Neural progenitor cell (in vitro differentiated cells): ENCODE data around the gene SAPCD2. TPM values are rescaled to one million over a fixed set of nuclear protein-coding genes. Genes with fewer than 3 reads are reported as not detected.
"Not testable (repeated sequence)": the region's sequence is repeated elsewhere in the genome, so short reads cannot be mapped to it uniquely, and the experiment has no call there.

Experiments
- DNase-seq: peaks from one replicate; pipeline ENCODE4 v3.0.0-alpha.2; 2016; ENCODE audit warnings: low spot score
- H2AFZ ChIP-seq: fragments of 200-600 bp; sonication (generic); replicated peaks from 2 replicates; pipeline ENCODE4 v1.6.1; 2016; ENCODE audit warnings: antibody characterized with exemption
- H3F3A ChIP-seq: fragments of 200-600 bp; sonication (generic); 2 replicates; pipeline ENCODE4 v1.6.1; 2016; ENCODE audit warnings: antibody characterized with exemption, low read depth
- H3K27ac ChIP-seq: fragments of 200-600 bp; sonication (generic); 2 replicates; pipeline ENCODE4 v1.5.1; 2016; ENCODE audit warnings: mild to moderate bottlenecking
- H3K27me3 ChIP-seq: fragments of 200-600 bp; sonication (generic); 2 replicates; pipeline ENCODE4 v1.6.1; 2016; ENCODE audit warnings: mild to moderate bottlenecking, moderate library complexity
- H3K36me3 ChIP-seq: fragments of 200-600 bp; sonication (generic); 2 replicates; pipeline ENCODE4 v1.5.1; 2016
- H3K4me1 ChIP-seq: fragments of 200-600 bp; sonication (generic); 2 replicates; pipeline ENCODE4 v1.6.1; 2016; ENCODE audit warnings: mixed run types
- H3K4me2 ChIP-seq: fragments of 200-600 bp; sonication (generic); 2 replicates; pipeline ENCODE4 v1.6.1; 2016
- H3K4me3 ChIP-seq: fragments of 200-600 bp; sonication (generic); 2 replicates; pipeline ENCODE4 v1.5.1; 2016
- H3K79me2 ChIP-seq: fragments of 200-600 bp; sonication (generic); 2 replicates; pipeline ENCODE4 v1.6.1; 2016; ENCODE audit warnings: low read depth
- H3K9ac ChIP-seq: fragments of 200-600 bp; sonication (generic); 2 replicates; pipeline ENCODE4 v1.6.1; 2016
- H3K9me3 ChIP-seq: fragments of 200-600 bp; sonication (generic); 2 replicates; pipeline ENCODE4 v1.5.1; 2016; ENCODE audit warnings: low read depth
- H4K20me1 ChIP-seq: fragments of 200-600 bp; sonication (generic); 2 replicates; pipeline ENCODE4 v1.6.1; 2016; ENCODE audit warnings: low read depth
- H3K27ac Mint-ChIP-seq: 3 replicates; pipeline ENCODE4 v1.8.0; 2021; ENCODE audit warnings: mixed read lengths
- H3K27me3 Mint-ChIP-seq: 2 replicates; pipeline ENCODE4 v1.8.0; 2022; ENCODE audit warnings: low read depth, mild to moderate bottlenecking, inconsistent platforms, moderate library complexity, mixed read lengths; ENCODE audit not compliant: insufficient read depth
- H3K36me3 Mint-ChIP-seq: 3 replicates; pipeline ENCODE4 v1.8.0; 2021; ENCODE audit warnings: mixed read lengths
- H3K4me1 Mint-ChIP-seq: 3 replicates; pipeline ENCODE4 v1.8.0; 2021; ENCODE audit warnings: mixed read lengths
- H3K4me3 Mint-ChIP-seq: 3 replicates; pipeline ENCODE4 v1.8.0; 2021; ENCODE audit warnings: mild to moderate bottlenecking, moderate library complexity, mixed read lengths
- H3K9me3 Mint-ChIP-seq: 3 replicates; pipeline ENCODE4 v1.8.0; 2020; ENCODE audit warnings: mixed read lengths
- CTCF ChIP-seq: fragments of 200-600 bp; sonication (generic); IDR thresholded peaks from 2 replicates; pipeline ENCODE4 v1.5.1; 2017; ENCODE audit warnings: antibody characterized with exemption, mild to moderate bottlenecking
- EZH2 ChIP-seq: fragments of 200-600 bp; sonication (generic); IDR thresholded peaks from 2 replicates; pipeline ENCODE4 v1.6.1; 2017; ENCODE audit warnings: antibody characterized with exemption, mild to moderate bottlenecking, moderate library complexity
- EZH2phosphoT487 ChIP-seq: fragments of 200-600 bp; sonication (generic); IDR thresholded peaks from 2 replicates; pipeline ENCODE4 v1.6.1; 2017; ENCODE audit warnings: antibody characterized with exemption
- total RNA-seq: library from RNA; depleted of rRNA; stranded (reverse); fragments of >200 nt; gene quantifications from 2 replicates; pipeline ENCODE4 v1.2.3, GENCODE V29; 2015; ENCODE audit warnings: low replicate concordance

The SAPCD2 gene
- total RNA-seq, 1 donor from 2014 or later, result 5.7 TPM

DNA sequence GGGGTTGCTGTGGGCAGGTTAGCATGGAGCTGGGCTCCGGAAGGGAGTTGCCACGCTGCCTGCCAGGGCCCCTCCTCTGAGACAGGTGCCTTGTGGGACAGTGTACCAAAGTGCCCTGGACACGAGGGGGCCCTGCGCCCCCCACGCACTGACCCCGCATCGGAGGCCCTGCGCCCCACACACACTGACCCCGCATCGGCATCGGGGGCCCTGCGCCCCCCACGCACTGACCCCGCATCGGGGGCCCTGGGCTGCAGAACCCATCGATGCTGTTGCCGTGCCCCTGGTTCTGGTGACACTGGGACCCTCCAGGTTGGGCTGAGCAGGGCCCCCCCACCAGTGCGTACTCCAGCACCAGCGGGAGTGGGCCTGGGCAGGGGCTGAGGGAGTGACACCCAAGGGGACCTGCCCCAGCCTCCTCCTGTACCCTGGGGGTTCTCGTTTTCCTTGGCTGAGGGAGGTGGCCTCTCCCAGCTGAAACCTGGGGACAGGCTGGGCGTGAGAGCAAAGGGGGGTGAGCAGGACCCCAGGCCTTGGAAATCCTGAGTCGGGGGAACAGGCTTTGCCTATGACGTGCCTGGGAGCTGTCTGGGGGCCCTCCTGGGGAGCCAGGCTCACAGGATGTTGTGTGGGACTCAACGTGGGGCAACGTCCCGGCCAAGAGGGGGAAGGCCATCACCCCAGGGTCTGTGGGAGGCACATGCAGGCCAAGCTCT is 6.9 kb downstream of the SAPCD2 start:
- no peak for DNase-seq
- peaks cover 5% of the 10 kb centered on the region for H3K27me3 Mint-ChIP-seq
- TF ChIP-seq CTCF (no peak), EZH2phosphoT487 (no peak), EZH2 (no peak)
- no peak overlapping the region for H3K4me3 ChIP-seq
- H3K9me3 ChIP-seq, result no peaks in the 10 kb centered on the region
- no peak overlapping the region for H3K9ac ChIP-seq
- peaks cover 7% of the 10 kb centered on the region for H3F3A ChIP-seq
- no peak overlapping the region for H2AFZ ChIP-seq
- H3K36me3 Mint-ChIP-seq, result no peaks in the 10 kb centered on the region
- no peak overlapping the region for H3K27ac ChIP-seq
- peaks cover 4% of the 10 kb centered on the region for H3K4me1 Mint-ChIP-seq
- H3K36me3 ChIP-seq, result no peaks in the 10 kb centered on the region
- no peaks in the 10 kb centered on the region for H3K4me1 ChIP-seq
- H3K9me3 Mint-ChIP-seq, result no peaks in the 10 kb centered on the region
- no peak overlapping the region for H3K4me3 Mint-ChIP-seq
- H3K27ac Mint-ChIP-seq, result no peak overlapping the region
- peaks cover 33% of the 10 kb centered on the region for H4K20me1 ChIP-seq
- no peaks in the 10 kb centered on the region for H3K79me2 ChIP-seq
- no peak overlapping the region for H3K4me2 ChIP-seq
- H3K27me3 ChIP-seq, result peaks cover 6% of the 10 kb centered on the region

GRCh38 chr9:137062798-137063197 is 7.6 kb downstream of the SAPCD2 start:
- not testable (repeated sequence) for H3K9me3 ChIP-seq, H3K27ac Mint-ChIP-seq, H3K79me2 ChIP-seq, H3K4me1 ChIP-seq, H3K36me3 ChIP-seq, H3K9me3 Mint-ChIP-seq, H3K4me3 Mint-ChIP-seq, H3K27ac ChIP-seq, H3F3A ChIP-seq, H2AFZ ChIP-seq, DNase-seq, H3K36me3 Mint-ChIP-seq, H3K9ac ChIP-seq, H3K4me1 Mint-ChIP-seq, H3K4me2 ChIP-seq, H3K4me3 ChIP-seq
- peaks cover 10% of the 10 kb centered on the region for H3K27me3 ChIP-seq
- peaks cover 11% of the 10 kb centered on the region for H3K27me3 Mint-ChIP-seq
- peaks cover 26% of the 10 kb centered on the region for H4K20me1 ChIP-seq

- Histone ChIP-seq H3K9ac (no peak overlapping the region), H3K27me3 (peaks cover 14% of the 10 kb centered on the region), H3K36me3 (no peaks in the 10 kb centered on the region), H3K9me3 (no peaks in the 10 kb centered on the region), H3K79me2 (no peaks in the 10 kb centered on the region), H3K4me1 (no peaks in the 10 kb centered on the region), H3K4me3 (no peak overlapping the region), H4K20me1 (peaks cover 22% of the 10 kb centered on the region), H3F3A (no peaks in the 10 kb centered on the region), H3K4me2 (no peak overlapping the region), H3K27ac (no peak overlapping the region), H2AFZ (no peak overlapping the region)
- Mint-ChIP-seq H3K27me3 (peaks cover 14% of the 10 kb centered on the region), H3K36me3 (no peaks in the 10 kb centered on the region), H3K27ac (no peak overlapping the region), H3K9me3 (no peaks in the 10 kb centered on the region), H3K4me3 (no peak overlapping the region), H3K4me1 (peaks cover 4% of the 10 kb centered on the region)
- TF ChIP-seq EZH2 (no peak), CTCF (no peak), EZH2phosphoT487 (no peak)
- DNase-seq, result no peak
Observed at GRCh38 chr9:137062384-137062783, 8.0 kb downstream of the SAPCD2 start.

DNA sequence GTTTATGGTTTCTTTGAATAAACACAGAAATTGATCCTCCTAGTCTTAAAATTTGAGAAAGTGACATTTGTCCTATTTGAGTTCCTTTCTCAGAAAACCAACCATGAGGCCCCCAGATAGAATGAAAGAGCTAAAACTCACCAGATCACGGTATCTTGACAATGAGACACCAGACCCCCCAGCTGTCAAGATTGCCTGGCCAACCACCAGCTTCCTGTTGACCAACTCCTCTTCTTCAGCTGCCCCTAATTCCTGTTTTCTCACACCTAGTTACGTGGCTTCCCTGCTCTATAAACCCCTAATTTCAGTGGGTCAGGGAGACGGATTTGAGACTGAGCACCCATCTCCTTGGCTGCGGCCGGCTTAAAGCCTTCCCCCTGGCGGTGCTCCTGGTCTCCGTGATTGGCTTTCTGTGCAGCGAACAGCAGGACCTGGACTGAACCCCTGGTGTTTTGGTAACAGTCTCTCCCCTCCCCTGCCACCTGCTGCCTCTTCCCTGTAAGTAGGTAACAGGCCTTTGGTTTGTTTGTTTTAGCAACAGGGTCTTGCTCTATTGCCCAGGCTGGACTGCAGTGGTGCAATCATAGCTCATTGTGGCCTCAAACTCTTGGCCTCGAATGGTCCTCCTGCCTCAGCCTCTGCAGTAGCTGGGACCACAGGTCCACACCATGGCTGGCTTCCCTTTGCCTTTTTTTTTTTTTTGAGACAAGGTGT is 11.7 kb downstream of the SAPCD2 start:
- peaks cover 52% of the 10 kb centered on the region for H3K27me3 ChIP-seq
- no peaks in the 10 kb centered on the region for H3K36me3 ChIP-seq
- H3F3A ChIP-seq, result peaks cover 19% of the 10 kb centered on the region
- Mint-ChIP-seq H3K9me3 (no peaks in the 10 kb centered on the region), H3K36me3 (no peaks in the 10 kb centered on the region), H3K27ac (no peak overlapping the region), H3K27me3 (peaks cover 23% of the 10 kb centered on the region), H3K4me3 (no peak overlapping the region), H3K4me1 (peaks cover 7% of the 10 kb centered on the region)
- peaks cover 12% of the 10 kb centered on the region for H3K4me1 ChIP-seq
- H3K27ac ChIP-seq, result no peak overlapping the region
- H4K20me1 ChIP-seq, result peaks cover 13% of the 10 kb centered on the region
- H3K9me3 ChIP-seq, result no peaks in the 10 kb centered on the region
- H2AFZ ChIP-seq, result no peak overlapping the region
- no peak overlapping the region for H3K4me3 ChIP-seq
- no peaks in the 10 kb centered on the region for H3K79me2 ChIP-seq
- TF ChIP-seq EZH2phosphoT487, result no peak
- no peak for TF ChIP-seq EZH2
- TF ChIP-seq CTCF, result no peak
- H3K4me2 ChIP-seq, result no peak overlapping the region
- no peak for DNase-seq
- no peak overlapping the region for H3K9ac ChIP-seq
